ENCODE measurements around the gene CRYBA4. TPM values are rescaled to one million over a fixed set of nuclear protein-coding genes. Genes with fewer than 3 reads are reported as not detected.

CRYBA4 gene
- total and polyA plus RNA-seq, 10 donors: 0.20 to 0.24 (median 0.22) TPM; not detected in 7

DNA sequence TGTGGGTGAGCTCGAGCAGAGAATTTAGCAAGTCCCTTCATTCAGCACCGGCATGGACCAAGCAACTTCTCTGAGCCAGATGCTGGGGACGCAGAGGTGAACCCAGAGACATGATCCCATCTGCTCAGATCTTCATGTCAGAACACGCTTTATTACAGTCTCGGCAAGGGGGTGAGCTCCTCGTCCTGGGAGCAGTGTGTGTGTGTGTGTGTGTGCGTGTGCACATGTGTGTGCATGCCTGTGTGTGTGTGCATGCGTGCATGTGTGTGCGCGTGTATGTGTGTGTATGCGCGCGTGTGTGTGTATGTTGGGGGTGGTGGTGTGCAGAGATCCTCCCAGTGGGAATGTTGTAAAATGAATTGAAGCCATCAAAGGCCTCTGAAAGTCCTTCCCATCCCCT is 45.4 kb downstream of the CRYBA4 start:
- intact Hi-C loops (cut with DNase I; ENCODE audit: low total_unique reads): loop anchor here (10.0 kb wide), 1 partner anchor 182 kb away; the partner anchor contains the start of genes HPS4 and SRRD

GRCh38 chr22:26669060-26669481 is 47.3 kb downstream of the CRYBA4 start:
- DNase-seq: peak; percentile 56
- intact Hi-C loops (cut with DNase I; ENCODE audit: low total_unique reads): loop anchor here (10.0 kb wide), 1 partner anchor 184 kb away; the partner anchor contains the start of genes HPS4 and SRRD
- H3K4me1 ChIP-seq: peaks cover 17 to 96% (median 65%) of the 10 kb centered on the region in 6 donors
- WGBS, 5 donors: 46 to 76% (median 61%) methylated on average over 2 of the region's 2 CpGs; no CpG with 5 or more reads in 1 of the 5 donors
- no peaks in the 10 kb centered on the region for H3K27me3 ChIP-seq (replicated peaks in 1 of 7)
- no peaks in the 10 kb centered on the region for H3K9me3 ChIP-seq
- H3K4me3 ChIP-seq: no peak overlapping the region
- peaks cover 0 to 7% (median 0%) of the 10 kb centered on the region in 6 donors for H3K36me3 ChIP-seq
- peak overlapping the region in 4 of 8 donors; percentile 13 to 100 (median 100) for H3K27ac ChIP-seq
- TF ChIP-seq POLR2A (IDR thresholded peaks at IDR 0.05): no peak
- TF ChIP-seq, protein P1, sequence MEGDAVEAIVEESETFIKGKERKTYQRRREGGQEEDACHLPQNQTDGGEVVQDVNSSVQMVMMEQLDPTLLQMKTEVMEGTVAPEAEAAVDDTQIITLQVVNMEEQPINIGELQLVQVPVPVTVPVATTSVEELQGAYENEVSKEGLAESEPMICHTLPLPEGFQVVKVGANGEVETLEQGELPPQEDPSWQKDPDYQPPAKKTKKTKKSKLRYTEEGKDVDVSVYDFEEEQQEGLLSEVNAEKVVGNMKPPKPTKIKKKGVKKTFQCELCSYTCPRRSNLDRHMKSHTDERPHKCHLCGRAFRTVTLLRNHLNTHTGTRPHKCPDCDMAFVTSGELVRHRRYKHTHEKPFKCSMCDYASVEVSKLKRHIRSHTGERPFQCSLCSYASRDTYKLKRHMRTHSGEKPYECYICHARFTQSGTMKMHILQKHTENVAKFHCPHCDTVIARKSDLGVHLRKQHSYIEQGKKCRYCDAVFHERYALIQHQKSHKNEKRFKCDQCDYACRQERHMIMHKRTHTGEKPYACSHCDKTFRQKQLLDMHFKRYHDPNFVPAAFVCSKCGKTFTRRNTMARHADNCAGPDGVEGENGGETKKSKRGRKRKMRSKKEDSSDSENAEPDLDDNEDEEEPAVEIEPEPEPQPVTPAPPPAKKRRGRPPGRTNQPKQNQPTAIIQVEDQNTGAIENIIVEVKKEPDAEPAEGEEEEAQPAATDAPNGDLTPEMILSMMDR (IDR thresholded peaks at IDR 0.05 in 8 of 11, conservative IDR thresholded peaks at IDR 0.05 in 3 of 11): peak in 7 of 11 experiments; percentile 25 to 56 (median 39)

More for the DNA sequence above, 45.4 kb downstream of the CRYBA4 start:
- 71 to 93% (median 90%) methylated on average over 11 to 13 of the region's 13 CpGs for WGBS, 5 donors
- no peak overlapping the region for H3K4me3 ChIP-seq
- H3K9me3 ChIP-seq: no peaks in the 10 kb centered on the region
- TF ChIP-seq, protein P1 (IDR thresholded peaks at IDR 0.05 in 8 of 11, conservative IDR thresholded peaks at IDR 0.05 in 3 of 11): no peak
- TF ChIP-seq POLR2A (IDR thresholded peaks at IDR 0.05) (no peak), POLR2AphosphoS5 (IDR thresholded peaks at IDR 0.05) (no peak)
- H3K4me1 ChIP-seq: peaks cover 10 to 81% (median 47%) of the 10 kb centered on the region in 6 donors
- H3K27me3 ChIP-seq (replicated peaks in 1 of 7): no peaks in the 10 kb centered on the region
- H3K27ac ChIP-seq: peak overlapping the region in 1 of 8 donors; percentile 3
- no peak for DNase-seq
- H3K36me3 ChIP-seq: peaks cover 0 to 7% (median 0%) of the 10 kb centered on the region in 6 donors

DNA sequence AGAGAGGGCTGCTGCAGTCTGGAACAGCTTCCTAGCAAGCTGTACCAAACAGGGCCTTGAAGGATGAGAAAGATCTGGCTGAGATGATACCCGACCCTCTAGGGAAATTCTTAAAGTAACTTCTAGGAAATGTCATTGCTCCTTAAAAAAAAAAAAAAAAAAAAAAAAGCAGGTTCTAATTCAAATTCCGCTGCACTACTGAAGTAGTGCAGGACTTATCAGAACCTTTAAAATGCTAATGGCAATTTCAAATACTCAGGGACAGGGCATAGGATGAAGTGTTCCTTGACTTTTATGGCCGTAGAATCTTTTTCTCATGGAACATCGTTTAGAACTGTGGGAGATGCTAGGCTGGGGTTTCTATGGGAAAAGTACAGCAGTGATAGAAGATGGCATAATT is 48.7 kb downstream of the CRYBA4 start:
- H3K27ac ChIP-seq: peak overlapping the region; percentile 35 to 100 (median 98)
- 82 to 95% (median 91%) methylated on average over 4 of the region's 4 CpGs for WGBS, 5 donors

More for the DNA sequence above, 48.7 kb downstream of the CRYBA4 start:
- Histone ChIP-seq H3K4me1 (peaks cover 28 to 96% (median 71%) of the 10 kb centered on the region in 6 donors), H3K27me3 (replicated peaks in 1 of 7) (no peaks in the 10 kb centered on the region), H3K9me3 (no peaks in the 10 kb centered on the region), H3K36me3 (peaks cover 0 to 7% (median 0%) of the 10 kb centered on the region in 6 donors), H3K4me3 (no peak overlapping the region)
- peak; percentile 20 for DNase-seq
- intact Hi-C loops (cut with DNase I; ENCODE audit: low total_unique reads): no loop called here
- TF ChIP-seq POLR2AphosphoS5 (IDR thresholded peaks at IDR 0.05) (no peak), POLR2A (IDR thresholded peaks at IDR 0.05) (no peak)
- TF ChIP-seq, protein P1 (IDR thresholded peaks at IDR 0.05 in 8 of 11, conservative IDR thresholded peaks at IDR 0.05 in 3 of 11): no peak
